ENCODE measurements around the gene ALDH3A1.

Gene ALDH3A1

GRCh38 chr17:19702217-19702641 is 45.9 kb downstream of the ALDH3A1 start:
- no peak for DNase-seq
